ENCODE data around the gene PSMD3.

Gene PSMD3

GRCh38 chr17:40022961-40023541 is 42.4 kb downstream of the PSMD3 start:
- DNase-seq (ENCODE audit: low spot score): no peak

GRCh38 chr17:40023590-40024292 is 43.1 kb downstream of the PSMD3 start:
- no peak for DNase-seq (ENCODE audit: low spot score)

GRCh38 chr17:40024901-40025300 is 44.3 kb downstream of the PSMD3 start:
- no peak for DNase-seq (ENCODE audit: low spot score)

- no peak for DNase-seq (ENCODE audit: low spot score)
Observed at GRCh38 chr17:40025559-40025958, 45.0 kb downstream of the PSMD3 start.

- peak; percentile 34 for DNase-seq (ENCODE audit: low spot score)
Observed at GRCh38 chr17:40025991-40026815, 45.6 kb downstream of the PSMD3 start.

DNA sequence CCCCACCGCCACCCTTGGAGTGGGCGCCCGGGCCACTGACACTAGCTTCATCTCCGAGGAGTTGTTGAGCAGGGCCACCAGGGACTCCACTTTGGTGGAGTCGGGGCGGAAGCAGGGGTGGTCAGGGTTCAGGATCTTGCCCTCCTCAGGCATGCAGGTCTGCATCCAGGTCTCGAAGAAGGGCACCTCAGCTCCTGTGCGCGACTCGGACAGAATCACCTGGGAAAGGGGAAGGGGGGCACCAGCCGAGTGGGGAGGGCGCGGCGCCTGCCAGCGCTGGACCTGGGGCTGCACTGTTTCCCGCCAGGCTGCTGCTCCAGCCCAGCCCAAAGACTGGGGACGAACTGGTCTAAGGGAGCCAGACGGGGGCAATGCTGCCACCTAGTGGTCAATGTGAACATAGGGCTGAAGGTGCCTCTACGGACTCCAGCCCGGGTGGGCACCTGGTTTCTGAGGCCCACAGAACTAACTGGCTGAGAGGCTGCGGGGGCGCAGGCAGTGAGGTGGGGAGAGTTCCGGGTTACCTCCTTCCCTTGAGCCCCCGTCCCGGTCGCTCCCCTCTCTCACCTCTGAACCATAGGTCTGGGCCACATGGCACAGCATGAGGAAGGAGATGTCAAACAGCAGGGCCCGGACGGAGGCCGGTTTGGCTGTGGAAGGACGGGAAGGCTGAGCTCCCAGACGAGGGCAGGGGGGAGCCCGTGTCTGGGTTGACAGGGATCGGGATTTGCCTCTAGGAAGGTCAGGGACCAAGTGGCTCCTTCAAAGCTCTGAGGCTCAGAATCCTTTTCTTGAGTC is 46.4 kb downstream of the PSMD3 start:
- DNase-seq (ENCODE audit: low spot score): peak; percentile 68

GRCh38 chr17:40027614-40028012 is 47.0 kb downstream of the PSMD3 start:
- DNase-seq (ENCODE audit: low spot score): no peak

- DNase-seq (ENCODE audit: low spot score): no peak
Observed at GRCh38 chr17:40028595-40028994, 48.0 kb downstream of the PSMD3 start.

GRCh38 chr17:40031706-40032105 is 51.1 kb downstream of the PSMD3 start:
- no peak for DNase-seq (ENCODE audit: low spot score)

DNA sequence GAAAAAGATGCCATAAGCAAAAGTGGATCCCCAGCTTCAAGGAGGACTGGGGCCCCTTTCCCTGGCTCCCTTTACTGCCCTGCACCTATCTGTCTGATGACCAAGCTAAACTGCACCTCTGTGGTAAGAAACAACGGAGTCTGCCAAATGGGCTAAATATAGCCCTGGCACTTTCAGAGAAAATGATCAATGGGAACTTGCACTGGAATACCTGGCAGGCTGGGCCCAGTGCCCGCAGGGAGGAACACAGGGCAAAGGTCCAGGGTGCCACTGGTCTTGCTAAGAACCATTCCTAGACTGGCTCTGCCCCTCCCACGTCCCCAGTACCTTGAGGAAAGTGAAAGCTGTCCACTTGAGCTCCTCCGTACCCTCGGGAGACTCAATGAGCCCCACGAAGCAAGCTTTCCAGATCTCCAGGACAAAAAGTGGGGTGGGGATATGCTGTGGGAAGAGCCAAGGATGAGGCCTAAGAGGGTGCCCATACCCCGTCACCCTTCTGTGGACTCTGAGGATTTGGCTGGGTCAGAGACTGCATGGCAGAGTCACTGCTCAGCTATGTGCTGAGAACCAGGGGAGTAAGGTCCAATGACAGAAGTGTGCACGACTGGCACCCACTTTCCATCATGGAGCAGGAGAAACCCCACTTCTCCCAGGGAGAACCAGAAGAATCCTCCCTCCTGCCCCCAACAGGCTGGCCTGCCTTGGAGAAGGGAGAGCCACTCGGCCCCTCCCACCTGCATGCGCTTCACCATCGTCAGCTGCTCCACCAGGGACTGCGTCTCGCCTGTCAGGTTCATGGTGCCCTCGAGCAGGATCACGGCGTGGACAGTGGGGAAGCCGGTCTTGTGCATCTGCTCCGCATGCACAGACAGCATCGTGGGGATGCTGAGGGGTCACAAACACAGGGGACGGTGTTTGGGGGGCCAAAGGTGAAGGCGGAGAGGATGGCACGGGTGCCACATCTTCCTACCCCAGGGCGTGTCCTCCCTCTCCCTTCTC is 52.0 kb downstream of the PSMD3 start:
- no peak for DNase-seq (ENCODE audit: low spot score)

GRCh38 chr17:40033339-40033738 is 52.7 kb downstream of the PSMD3 start:
- no peak for DNase-seq (ENCODE audit: low spot score)

GRCh38 chr17:40034426-40035161 is 54.0 kb downstream of the PSMD3 start:
- DNase-seq (ENCODE audit: low spot score): no peak

DNA sequence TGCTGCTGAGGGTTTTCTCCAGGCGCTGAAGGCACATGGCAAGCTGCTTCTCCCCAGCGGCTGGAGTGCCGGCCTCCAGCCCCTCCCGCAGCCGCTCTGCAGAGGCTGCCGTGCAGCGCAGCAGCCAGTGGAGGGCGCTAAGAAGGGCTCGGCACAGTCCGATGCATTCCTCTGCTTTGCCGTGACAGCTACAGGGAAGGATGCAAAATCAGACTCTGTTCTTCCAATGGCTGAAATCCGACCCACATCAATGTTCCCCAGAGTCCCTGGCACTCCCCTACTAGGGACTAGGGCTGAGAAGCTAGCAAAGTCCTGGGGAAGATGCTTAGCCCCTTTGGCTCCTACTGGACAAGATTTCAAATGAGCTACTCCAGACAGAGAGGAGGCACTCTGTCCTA is 54.6 kb downstream of the PSMD3 start:
- DNase-seq (ENCODE audit: low spot score): no peak

DNA sequence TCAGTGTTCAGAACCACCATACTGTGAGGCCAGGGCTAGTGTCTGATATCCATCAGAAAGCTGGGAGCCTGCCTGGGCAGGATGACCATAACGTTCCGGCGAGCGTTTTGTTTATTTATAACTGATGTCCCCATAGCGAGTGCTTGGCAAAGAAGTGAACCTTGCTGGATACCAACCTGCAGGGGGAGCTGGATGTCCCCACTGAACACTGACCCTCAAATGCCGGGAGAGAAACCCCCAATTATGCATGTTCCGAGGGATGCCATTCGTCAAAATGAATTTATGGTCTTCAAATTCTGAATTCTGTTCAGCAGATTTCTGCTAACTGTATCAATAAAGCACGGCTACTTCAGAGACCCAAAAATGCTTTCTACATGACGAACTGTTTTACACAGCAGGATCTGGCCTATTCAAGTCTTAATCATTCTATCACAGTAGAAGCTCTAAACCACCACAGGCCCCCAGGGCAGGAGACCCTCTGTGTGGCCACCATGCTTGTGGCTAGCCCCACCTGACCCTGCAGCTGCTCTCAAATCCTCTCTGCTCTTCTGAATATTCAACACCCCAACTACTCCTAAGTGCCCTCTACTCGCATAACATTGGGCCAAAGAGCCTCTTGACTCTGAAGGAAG is 58.4 kb downstream of the PSMD3 start:
- no peak for DNase-seq (ENCODE audit: low spot score)

GRCh38 chr17:40041196-40041595 is 60.6 kb downstream of the PSMD3 start:
- DNase-seq (ENCODE audit: low spot score): no peak
